Measurements from ENCODE around the gene NAALADL2.

The NAALADL2 gene

GRCh38 chr3:175295248-175296130 is 436.4 kb downstream of the NAALADL2 start:
- no peak overlapping the region for H3K4me3 ChIP-seq (replicated peaks; ENCODE audit: low read depth, low read length)
- no peak for TF ChIP-seq CTCF (IDR thresholded peaks at IDR 0.05; ENCODE audit: low read length, missing control alignments)
- DNase-seq (ENCODE audit: low read depth), result no peak

- no peak for DNase-seq (ENCODE audit: low read depth)
- TF ChIP-seq CTCF (IDR thresholded peaks at IDR 0.05; ENCODE audit: low read length, missing control alignments), result no peak
- H3K4me3 ChIP-seq (replicated peaks; ENCODE audit: low read depth, low read length), result no peak overlapping the region
These were observed 438.1 kb downstream of the NAALADL2 start for GRCh38 chr3:175297216-175297615.

GRCh38 chr3:175301741-175302140 is 442.6 kb downstream of the NAALADL2 start:
- TF ChIP-seq CTCF (IDR thresholded peaks at IDR 0.05; ENCODE audit: low read length, missing control alignments), result no peak

GRCh38 chr3:175304404-175304803 is 445.3 kb downstream of the NAALADL2 start:
- no peak for TF ChIP-seq CTCF (IDR thresholded peaks at IDR 0.05; ENCODE audit: low read length, missing control alignments)

More at GRCh38 chr3:175301741-175302140, 442.6 kb downstream of the NAALADL2 start:
- DNase-seq (ENCODE audit: low read depth), result no peak
- no peak overlapping the region for H3K4me3 ChIP-seq (replicated peaks; ENCODE audit: low read depth, low read length)

GRCh38 chr3:175307642-175308041 is 448.5 kb downstream of the NAALADL2 start:
- no peak overlapping the region for H3K4me3 ChIP-seq (replicated peaks; ENCODE audit: low read depth, low read length)
- TF ChIP-seq CTCF (IDR thresholded peaks at IDR 0.05; ENCODE audit: low read length, missing control alignments), result no peak

More at GRCh38 chr3:175304404-175304803, 445.3 kb downstream of the NAALADL2 start:
- H3K4me3 ChIP-seq (replicated peaks; ENCODE audit: low read depth, low read length), result no peak overlapping the region
- no peak for DNase-seq (ENCODE audit: low read depth)

GRCh38 chr3:175308097-175308496 is 449.0 kb downstream of the NAALADL2 start:
- no peak for DNase-seq (ENCODE audit: low read depth)
- TF ChIP-seq CTCF (IDR thresholded peaks at IDR 0.05; ENCODE audit: low read length, missing control alignments), result no peak
- no peak overlapping the region for H3K4me3 ChIP-seq (replicated peaks; ENCODE audit: low read depth, low read length)

More at GRCh38 chr3:175307642-175308041, 448.5 kb downstream of the NAALADL2 start:
- DNase-seq (ENCODE audit: low read depth), result no peak
